Loucy (cell line): ENCODE measurements around the gene GLUD1.

Experiments
- CTCF ChIP-seq: fragments of 200-600 bp; sonication (generic); conservative IDR thresholded peaks from 2 replicates; pipeline ENCODE4 v1.5.1; 2014; ENCODE audit warnings: mild to moderate bottlenecking, antibody characterized with exemption, low read length
- EZH2phosphoT487 ChIP-seq: fragments of 200-600 bp; IDR thresholded peaks from 2 replicates; pipeline ENCODE4 v1.6.1; 2018; ENCODE audit warnings: antibody characterized with exemption, mild to moderate bottlenecking, moderate library complexity, borderline replicate concordance

GRCh38 chr10:87085537-87085936 is 9.1 kb downstream of the GLUD1 start:
- TF ChIP-seq CTCF (no peak), EZH2phosphoT487 (no peak)
